ENCODE measurements around the gene SCN4A.

Gene SCN4A

GRCh38 chr17:63978272-63979200, 5.8 kb upstream of the SCN4A start:
- Mint-ChIP-seq H3K27ac (no peak overlapping the region), H3K9me3 (no peaks in the 10 kb centered on the region), H3K4me1 (peaks cover 20% of the 10 kb centered on the region), H3K4me3 (no peak overlapping the region), H3K36me3 (no peaks in the 10 kb centered on the region)
- no peak for DNase-seq (ENCODE audit: low spot score in 2 of 2)
- no peak for ATAC-seq

DNA sequence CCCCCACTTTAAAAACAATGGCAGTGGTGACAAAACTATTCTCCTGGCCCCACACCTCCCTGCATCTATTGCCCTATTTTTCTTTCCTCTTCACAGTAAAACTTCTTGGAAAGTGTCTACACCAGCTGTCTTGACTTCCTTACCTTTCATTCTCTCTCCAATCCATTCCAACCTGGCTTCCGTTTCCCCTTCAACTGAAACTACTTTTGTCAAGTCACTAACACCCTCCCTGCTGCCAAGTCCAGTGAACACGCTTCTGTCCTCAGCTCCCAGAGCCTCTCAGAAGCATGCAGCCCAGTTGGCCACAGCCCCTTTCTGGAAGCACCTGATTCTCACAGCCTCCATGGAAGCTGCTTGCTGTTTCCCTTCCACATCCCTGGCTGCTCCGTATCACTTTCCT, 4.0 kb upstream of the SCN4A start:
- DNase-seq (ENCODE audit: low spot score in 2 of 2) (no peak), ATAC-seq (no peak)
- H3K4me1 Mint-ChIP-seq, result peaks cover 20% of the 10 kb centered on the region
- no peak overlapping the region for H3K27ac Mint-ChIP-seq
- H3K4me3 Mint-ChIP-seq, result no peak overlapping the region
- no peaks in the 10 kb centered on the region for H3K9me3 Mint-ChIP-seq
- H3K36me3 Mint-ChIP-seq, result no peaks in the 10 kb centered on the region

GRCh38 chr17:63975541-63976092, 2.9 kb upstream of the SCN4A start:
- Mint-ChIP-seq H3K4me1 (peaks cover 20% of the 10 kb centered on the region), H3K36me3 (no peaks in the 10 kb centered on the region), H3K9me3 (no peaks in the 10 kb centered on the region), H3K27ac (peak overlapping the region; percentile 32), H3K4me3 (no peak overlapping the region)
- no peak for DNase-seq (ENCODE audit: low spot score in 2 of 2)
- ATAC-seq, result peak; percentile 29

GRCh38 chr17:63974594-63975192, 2.0 kb upstream of the SCN4A start:
- peak overlapping the region; percentile 23 for H3K27ac Mint-ChIP-seq
- DNase-seq (ENCODE audit: low spot score in 2 of 2), result no peak
- peaks cover 20% of the 10 kb centered on the region for H3K4me1 Mint-ChIP-seq
- H3K9me3 Mint-ChIP-seq, result no peaks in the 10 kb centered on the region
- H3K36me3 Mint-ChIP-seq, result no peaks in the 10 kb centered on the region
- ATAC-seq, result peak; percentile 78
- H3K4me3 Mint-ChIP-seq, result no peak overlapping the region

GRCh38 chr17:63973930-63974593, 1.3 kb upstream of the SCN4A start:
- H3K4me1 Mint-ChIP-seq, result peaks cover 20% of the 10 kb centered on the region
- H3K36me3 Mint-ChIP-seq, result no peaks in the 10 kb centered on the region
- H3K27ac Mint-ChIP-seq, result peak overlapping the region; percentile 23
- ATAC-seq (no peak), DNase-seq (ENCODE audit: low spot score in 2 of 2) (no peak)
- H3K9me3 Mint-ChIP-seq, result no peaks in the 10 kb centered on the region
- H3K4me3 Mint-ChIP-seq, result no peak overlapping the region

GRCh38 chr17:63973247-63973646, 529 bp upstream of the SCN4A start:
- DNase-seq (ENCODE audit: low spot score in 2 of 2), result no peak
- Mint-ChIP-seq H3K4me3 (no peak overlapping the region), H3K27ac (peak overlapping the region; percentile 43), H3K4me1 (peaks cover 23% of the 10 kb centered on the region), H3K36me3 (no peaks in the 10 kb centered on the region), H3K9me3 (no peaks in the 10 kb centered on the region)
- ATAC-seq, result no peak

GRCh38 chr17:63969278-63969677, 3.4 kb downstream of the SCN4A start:
- Mint-ChIP-seq H3K4me3 (no peak overlapping the region), H3K27ac (no peak overlapping the region)

GRCh38 chr17:63967953-63968352, 4.8 kb downstream of the SCN4A start:
- no peak overlapping the region for H3K27ac Mint-ChIP-seq
- ATAC-seq (peak; percentile 73), DNase-seq (ENCODE audit: low spot score in 2 of 2) (no peak)
- peaks cover 28% of the 10 kb centered on the region for H3K4me1 Mint-ChIP-seq
- no peak overlapping the region for H3K4me3 Mint-ChIP-seq
- H3K36me3 Mint-ChIP-seq, result no peaks in the 10 kb centered on the region
- no peaks in the 10 kb centered on the region for H3K9me3 Mint-ChIP-seq

More at GRCh38 chr17:63969278-63969677, 3.4 kb downstream of the SCN4A start:
- no peak for DNase-seq (ENCODE audit: low spot score in 2 of 2)
- no peaks in the 10 kb centered on the region for H3K36me3 Mint-ChIP-seq
- ATAC-seq, result no peak
- peaks cover 30% of the 10 kb centered on the region for H3K4me1 Mint-ChIP-seq
- no peaks in the 10 kb centered on the region for H3K9me3 Mint-ChIP-seq

GRCh38 chr17:63966646-63967264, 6.0 kb downstream of the SCN4A start:
- Mint-ChIP-seq H3K4me3 (peak overlapping the region; percentile 0), H3K27ac (no peak overlapping the region), H3K9me3 (no peaks in the 10 kb centered on the region), H3K36me3 (no peaks in the 10 kb centered on the region), H3K4me1 (peaks cover 38% of the 10 kb centered on the region)
- ATAC-seq, result peak; percentile 95
- DNase-seq (ENCODE audit: low spot score in 2 of 2), result no peak

DNA sequence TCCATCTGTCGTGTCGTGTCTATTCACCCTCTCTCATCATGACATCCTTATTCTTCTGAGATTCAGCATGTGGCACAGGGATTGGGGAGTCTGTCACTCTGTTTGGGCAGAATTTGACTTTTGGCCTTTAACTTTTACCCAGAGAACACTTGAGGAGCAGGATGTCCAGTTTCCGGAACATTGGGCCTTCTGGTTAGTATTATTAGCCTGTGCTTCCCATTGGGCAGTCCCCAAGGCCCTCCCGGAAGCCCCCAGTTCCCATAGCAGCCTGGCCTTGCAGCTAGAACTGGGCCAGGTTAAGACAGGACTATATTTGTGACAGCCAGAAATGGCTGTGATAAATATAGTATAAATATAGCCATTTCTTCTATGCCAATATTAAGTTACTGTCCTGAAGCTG, 9.6 kb downstream of the SCN4A start:
- ATAC-seq, result no peak
- Mint-ChIP-seq H3K36me3 (no peaks in the 10 kb centered on the region), H3K4me1 (peaks cover 39% of the 10 kb centered on the region), H3K4me3 (no peak overlapping the region), H3K27ac (no peak overlapping the region), H3K9me3 (no peaks in the 10 kb centered on the region)
- DNase-seq (ENCODE audit: low spot score in 2 of 2), result no peak

DNA sequence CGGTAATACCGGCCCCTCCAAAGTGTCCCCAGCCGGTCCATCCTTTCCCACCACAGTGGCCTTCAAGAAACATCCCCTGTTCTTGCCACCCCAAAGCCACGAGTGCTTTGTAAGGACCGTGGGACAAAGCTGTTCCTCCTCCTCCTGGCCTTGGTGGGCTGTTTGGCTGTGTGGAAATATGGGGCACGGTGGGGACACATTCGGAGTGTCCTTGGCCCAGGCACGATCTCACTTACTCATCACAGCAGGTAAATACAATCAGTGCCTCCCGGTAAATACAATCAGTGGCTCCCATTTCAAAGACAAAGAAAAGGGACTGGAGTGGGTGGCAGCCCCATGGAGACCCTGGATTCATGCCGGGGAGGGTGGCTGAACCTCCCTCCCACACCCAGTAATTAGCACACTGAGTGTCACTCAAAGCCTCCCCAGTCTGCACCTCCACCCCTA, 10.4 kb downstream of the SCN4A start:
- peaks cover 34% of the 10 kb centered on the region for H3K4me1 Mint-ChIP-seq
- H3K27ac Mint-ChIP-seq, result no peak overlapping the region
- no peaks in the 10 kb centered on the region for H3K9me3 Mint-ChIP-seq
- ATAC-seq (no peak), DNase-seq (ENCODE audit: low spot score in 2 of 2) (no peak)
- H3K36me3 Mint-ChIP-seq, result no peaks in the 10 kb centered on the region
- no peak overlapping the region for H3K4me3 Mint-ChIP-seq

GRCh38 chr17:63961355-63962212, 11.1 kb downstream of the SCN4A start:
- H3K27ac Mint-ChIP-seq, result no peak overlapping the region
- DNase-seq (ENCODE audit: low spot score in 2 of 2), result no peak

GRCh38 chr17:63960430-63960829, 12.3 kb downstream of the SCN4A start:
- H3K4me1 Mint-ChIP-seq, result peaks cover 32% of the 10 kb centered on the region
- DNase-seq (ENCODE audit: low spot score in 2 of 2) (no peak), ATAC-seq (no peak)
- no peaks in the 10 kb centered on the region for H3K36me3 Mint-ChIP-seq
- H3K4me3 Mint-ChIP-seq, result no peak overlapping the region
- no peaks in the 10 kb centered on the region for H3K9me3 Mint-ChIP-seq
- H3K27ac Mint-ChIP-seq, result no peak overlapping the region

More at GRCh38 chr17:63961355-63962212, 11.1 kb downstream of the SCN4A start:
- Mint-ChIP-seq H3K4me3 (peak overlapping the region; percentile 31), H3K9me3 (no peaks in the 10 kb centered on the region), H3K36me3 (no peaks in the 10 kb centered on the region), H3K4me1 (peaks cover 33% of the 10 kb centered on the region)
- peak; percentile 62 for ATAC-seq

- H3K4me3 Mint-ChIP-seq, result no peak overlapping the region
- DNase-seq (ENCODE audit: low spot score in 2 of 2) (no peak), ATAC-seq (no peak)
- H3K4me1 Mint-ChIP-seq, result peaks cover 35% of the 10 kb centered on the region
- no peaks in the 10 kb centered on the region for H3K36me3 Mint-ChIP-seq
- no peak overlapping the region for H3K27ac Mint-ChIP-seq
- no peaks in the 10 kb centered on the region for H3K9me3 Mint-ChIP-seq
Measured at GRCh38 chr17:63960006-63960405, 12.7 kb downstream of the SCN4A start.

All from stimulated activated effector memory CD8-positive, alpha-beta T cell treated with anti-CD3 and anti-CD28 coated beads, Interleukin-12 subunit alpha, Interleukin-12 subunit beta, amount 100 ng/mL, for 72 hours (primary cell).